ENCODE data around the gene CCR7.

CCR7 gene

DNA sequence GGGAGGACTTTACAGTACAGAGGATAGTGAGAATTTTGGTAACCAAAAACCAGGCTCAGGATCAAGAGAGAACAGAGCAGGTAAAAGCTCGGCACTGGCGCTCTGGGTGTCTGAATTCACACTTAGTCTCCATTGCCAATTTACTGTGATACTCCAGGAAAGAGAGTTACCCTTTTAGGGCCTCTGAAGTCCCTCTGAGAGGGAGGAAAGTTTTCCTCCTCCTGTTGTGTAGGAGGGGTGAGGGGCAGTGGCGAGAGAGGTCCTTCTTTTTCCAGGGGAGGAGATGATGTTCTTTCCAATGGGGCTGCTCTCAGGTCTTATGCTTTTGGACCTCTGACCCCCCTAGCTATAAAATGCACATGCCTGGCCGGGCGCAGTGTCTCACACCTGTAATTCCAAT is 58.5 kb downstream of the CCR7 start:
- TF ChIP-seq, protein P1, sequence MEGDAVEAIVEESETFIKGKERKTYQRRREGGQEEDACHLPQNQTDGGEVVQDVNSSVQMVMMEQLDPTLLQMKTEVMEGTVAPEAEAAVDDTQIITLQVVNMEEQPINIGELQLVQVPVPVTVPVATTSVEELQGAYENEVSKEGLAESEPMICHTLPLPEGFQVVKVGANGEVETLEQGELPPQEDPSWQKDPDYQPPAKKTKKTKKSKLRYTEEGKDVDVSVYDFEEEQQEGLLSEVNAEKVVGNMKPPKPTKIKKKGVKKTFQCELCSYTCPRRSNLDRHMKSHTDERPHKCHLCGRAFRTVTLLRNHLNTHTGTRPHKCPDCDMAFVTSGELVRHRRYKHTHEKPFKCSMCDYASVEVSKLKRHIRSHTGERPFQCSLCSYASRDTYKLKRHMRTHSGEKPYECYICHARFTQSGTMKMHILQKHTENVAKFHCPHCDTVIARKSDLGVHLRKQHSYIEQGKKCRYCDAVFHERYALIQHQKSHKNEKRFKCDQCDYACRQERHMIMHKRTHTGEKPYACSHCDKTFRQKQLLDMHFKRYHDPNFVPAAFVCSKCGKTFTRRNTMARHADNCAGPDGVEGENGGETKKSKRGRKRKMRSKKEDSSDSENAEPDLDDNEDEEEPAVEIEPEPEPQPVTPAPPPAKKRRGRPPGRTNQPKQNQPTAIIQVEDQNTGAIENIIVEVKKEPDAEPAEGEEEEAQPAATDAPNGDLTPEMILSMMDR (conservative IDR thresholded peaks at IDR 0.05; ENCODE audit: low read depth, low read length) = no peak
- no peak overlapping the region for H3K27ac ChIP-seq
- H3K9ac ChIP-seq = no peak overlapping the region
- no peaks in the 10 kb centered on the region for H3K36me3 ChIP-seq (ENCODE audit: insufficient read depth)
- no peaks in the 10 kb centered on the region for H3K4me1 ChIP-seq (ENCODE audit: low read depth, poor library complexity, severe bottlenecking)
- H4K20me1 ChIP-seq (ENCODE audit: insufficient read depth) = no peaks in the 10 kb centered on the region
- H3K4me2 ChIP-seq = no peak overlapping the region
- H3K79me2 ChIP-seq (ENCODE audit: insufficient read depth, low read depth) = no peaks in the 10 kb centered on the region
- no peaks in the 10 kb centered on the region for H3K27me3 ChIP-seq (ENCODE audit: insufficient read depth, low read depth)
- H3K4me3 ChIP-seq (IDR thresholded peaks at IDR 0.05; ENCODE audit: insufficient read depth, low read depth, low read length) = no peak overlapping the region
- no peak overlapping the region for H2AFZ ChIP-seq (ENCODE audit: low read depth)

Measured in KMS-11 (cell line).